ENCODE results near the gene MEGF6. TPM values are rescaled to one million over a fixed set of nuclear protein-coding genes. Genes with fewer than 3 reads are reported as not detected.

MEGF6 gene
- total RNA-seq, 2 donors from 2014 or later = 22.4 to 24.9 TPM

GRCh38 chr1:3450983-3451382 lies 160.3 kb downstream of the MEGF6 start:
- TF ChIP-seq CTCF (IDR thresholded peaks at IDR 0.05) (no peak), POLR2A (IDR thresholded peaks at IDR 0.05) (no peak)
- Histone ChIP-seq H3K4me3 (no peak overlapping the region), H3K36me3 (replicated peaks in 1 of 2; ENCODE audit: insufficient read depth in 1 of 2, low read depth in 2 of 2) (no peaks in the 10 kb centered on the region), H3K4me1 (peaks cover 26% of the 10 kb centered on the region), H3K9me3 (no peaks in the 10 kb centered on the region), H3K27me3 (no peaks in the 10 kb centered on the region), H3K27ac (no peak overlapping the region)
- intact Hi-C loops (cut with DNase I) = loop anchor here (5.0 kb wide), 2 partner anchors 36 to 166 kb away; no protein-coding TSS in a partner anchor
- WGBS, 2 donors = 61 to 62% methylated on average over 7 to 12 of the region's 12 CpGs
- DNase-seq (no peak), ATAC-seq (no peak)

GRCh38 chr1:3450202-3450863 lies 161.0 kb downstream of the MEGF6 start:
- no peak for ATAC-seq
- DNase-seq = no peak

DNA sequence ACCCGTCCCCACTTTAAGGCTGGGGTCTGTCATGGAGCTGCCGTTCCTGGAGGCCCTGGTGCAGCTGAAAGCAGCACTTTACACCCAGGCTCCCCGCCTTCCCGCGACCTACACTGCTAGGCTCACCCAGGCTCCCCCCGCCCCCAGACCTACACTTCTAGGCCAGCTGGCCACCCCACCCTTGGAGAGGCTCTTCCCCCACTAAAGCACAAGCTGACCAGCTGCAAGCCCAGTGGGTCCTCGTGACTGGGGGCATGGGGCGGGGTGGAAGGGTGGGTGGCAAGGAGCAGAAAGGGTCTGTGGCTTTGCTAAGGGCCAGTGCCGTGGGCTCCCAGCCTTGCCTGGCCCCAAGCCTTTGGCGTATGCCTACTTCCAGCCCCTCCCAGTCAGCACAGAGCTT lies 166.6 kb downstream of the MEGF6 start:
- no peaks in the 10 kb centered on the region for H3K27me3 ChIP-seq

More at GRCh38 chr1:3450202-3450863, 161.0 kb downstream of the MEGF6 start:
- Histone ChIP-seq H3K36me3 (replicated peaks in 1 of 2; ENCODE audit: insufficient read depth in 1 of 2, low read depth in 2 of 2) (no peaks in the 10 kb centered on the region), H3K9me3 (no peaks in the 10 kb centered on the region), H3K27ac (no peak overlapping the region), H3K4me3 (no peak overlapping the region), H3K27me3 (no peaks in the 10 kb centered on the region), H3K4me1 (peaks cover 21% of the 10 kb centered on the region)
- intact Hi-C loops (cut with DNase I) = loop anchor here (5.0 kb wide), 2 partner anchors 37 to 167 kb away; no protein-coding TSS in a partner anchor
- no peak for TF ChIP-seq POLR2A (IDR thresholded peaks at IDR 0.05)
- TF ChIP-seq CTCF (IDR thresholded peaks at IDR 0.05) = no peak
- WGBS, 2 donors = 62 to 68% methylated on average over 9 of the region's 9 CpGs

GRCh38 chr1:3444298-3444697 lies 167.0 kb downstream of the MEGF6 start:
- Histone ChIP-seq H3K9me3 (no peaks in the 10 kb centered on the region), H3K4me3 (no peak overlapping the region), H3K36me3 (replicated peaks in 1 of 2; ENCODE audit: insufficient read depth in 1 of 2, low read depth in 2 of 2) (no peaks in the 10 kb centered on the region), H3K27ac (no peak overlapping the region), H3K27me3 (no peaks in the 10 kb centered on the region), H3K4me1 (no peaks in the 10 kb centered on the region)
- TF ChIP-seq CTCF (IDR thresholded peaks at IDR 0.05) (no peak), POLR2A (IDR thresholded peaks at IDR 0.05) (no peak)
- DNase-seq (no peak), ATAC-seq (no peak)
- 73 to 86% methylated on average over 18 of the region's 18 CpGs for WGBS, 2 donors
- intact Hi-C loops (cut with DNase I) = no loop called here

More for the DNA sequence above, 166.6 kb downstream of the MEGF6 start:
- 61 to 70% methylated on average over 9 to 10 of the region's 10 CpGs for WGBS, 2 donors
- Histone ChIP-seq H3K4me3 (no peak overlapping the region), H3K36me3 (replicated peaks in 1 of 2; ENCODE audit: insufficient read depth in 1 of 2, low read depth in 2 of 2) (no peaks in the 10 kb centered on the region), H3K9me3 (no peaks in the 10 kb centered on the region), H3K4me1 (no peaks in the 10 kb centered on the region), H3K27ac (no peak overlapping the region)
- intact Hi-C loops (cut with DNase I) = no loop called here
- DNase-seq (no peak), ATAC-seq (no peak)
- TF ChIP-seq POLR2A (IDR thresholded peaks at IDR 0.05) (no peak), CTCF (IDR thresholded peaks at IDR 0.05) (no peak)

GRCh38 chr1:3443807-3444206 lies 167.5 kb downstream of the MEGF6 start:
- H3K4me3 ChIP-seq = no peak overlapping the region
- DNase-seq (no peak), ATAC-seq (no peak)
- no peak overlapping the region for H3K27ac ChIP-seq
- no peaks in the 10 kb centered on the region for H3K9me3 ChIP-seq
- TF ChIP-seq CTCF (IDR thresholded peaks at IDR 0.05) (no peak), POLR2A (IDR thresholded peaks at IDR 0.05) (no peak)
- H3K27me3 ChIP-seq = no peaks in the 10 kb centered on the region
- no peaks in the 10 kb centered on the region for H3K36me3 ChIP-seq (replicated peaks in 1 of 2; ENCODE audit: insufficient read depth in 1 of 2, low read depth in 2 of 2)
- no peaks in the 10 kb centered on the region for H3K4me1 ChIP-seq
- intact Hi-C loops (cut with DNase I) = no loop called here
- WGBS, 2 donors = 78 to 84% methylated on average over 7 of the region's 7 CpGs

Data from body of pancreas (tissue), 4 donors.